HepG2 (cell line): ENCODE measurements around the gene PCDHGA6. TPM values are rescaled to one million over a fixed set of nuclear protein-coding genes. Genes with fewer than 3 reads are reported as not detected.

ENCODE experiments used
- ATAC-seq: fragments of 200-7000 bp; cut with Tn5 transposase; 3 replicates; pipeline ENCODE4 v1.9.1; 2020; ENCODE audit warnings: mild to moderate bottlenecking, moderate library complexity
- BruUV-seq: library from RNA; stranded (reverse); fragments of 400-500 nt; replicated peaks from 2 replicates; lab custom pipeline; 2021; lab: Mats Ljungman, UMichigan
- CTCF ChIA-PET: fragments of 300-600 bp; formaldehyde crosslinking; extraction: SDS; loops from one replicate; lab custom pipeline; 2021; ENCODE audit warnings: low total read pairs, inconsistent platforms, low intra/inter-chr PET ratio; lab: Yijun Ruan, JAX
- POLR2A ChIA-PET: fragments of 350-600 bp; sonication (Branson Sonifier 250); formaldehyde crosslinking; loops from one replicate; lab custom pipeline; 2020; ENCODE audit warnings: antibody characterized with exemption, inconsistent platforms; lab: Yijun Ruan, JAX
- DNase-seq: peaks from one replicate; pipeline ENCODE4 v3.0.0-alpha.2; 2015; ENCODE audit warnings: low spot score
- FAIRE-seq: peaks from 3 replicates; lab custom pipeline; 2011; peaks lifted over from hg19 to GRCh38; lab: Jason Lieb, UNC
- H2AFZ ChIP-seq: one replicate; pipeline ENCODE4 v1.6.1; 2011; ENCODE audit warnings: low read length, inconsistent platforms
- H3K27ac ChIP-seq: fragments of 300-600 bp; 3 replicates; pipeline ENCODE4 v1.8.0; 2011; ENCODE audit warnings: mixed run types, mild to moderate bottlenecking, mixed read lengths, low read length, inconsistent platforms; ENCODE audit not compliant: insufficient read depth; ENCODE audit errors: extremely low read length
- H3K27me3 ChIP-seq, 2 experiments: fragments of 200-600 bp in 1 of 2; 2 replicates in 1 of 2; 3 replicates in 1 of 2; pipeline versions ENCODE4 v1.6.0 to v1.8.0; 2011; ENCODE audit warnings: low read length in 2 of 2, mild to moderate bottlenecking in 2 of 2, moderate library complexity in 2 of 2, inconsistent platforms in 1 of 2; ENCODE audit not compliant: insufficient read depth in 2 of 2, control insufficient read depth in 1 of 2
- H3K36me3 ChIP-seq, 2 experiments: fragments of 200-600 bp in 1 of 2; replicated peaks in 1 of 2; 2 replicates in 1 of 2; 3 replicates in 1 of 2; pipeline versions ENCODE4 v1.5.1 to v1.8.0; 2011; ENCODE audit warnings: low read length in 2 of 2, inconsistent platforms in 1 of 2; ENCODE audit not compliant: insufficient read depth in 2 of 2, control insufficient read depth in 1 of 2
- H3K4me1 ChIP-seq: 2 replicates; pipeline ENCODE4 v1.5.1; 2012; ENCODE audit warnings: low read length, inconsistent platforms; ENCODE audit not compliant: insufficient read depth
- H3K4me2 ChIP-seq: 2 replicates; pipeline ENCODE4 v1.6.0; 2011; ENCODE audit warnings: low read depth, low read length, inconsistent platforms
- H3K4me3 ChIP-seq, 3 experiments: fragments of 200-600 bp in 1 of 3; sonication (generic), shearing (Covaris generic) in 1 of 3; replicated peaks in 1 of 3; 2 replicates each; pipeline ENCODE4 v1.5.1; 2011 to 2016; ENCODE audit warnings: low read length in 3 of 3, inconsistent platforms in 2 of 3, low read depth in 2 of 3, mild to moderate bottlenecking in 2 of 3, control low read depth in 1 of 3, mixed read lengths in 1 of 3; ENCODE audit not compliant: insufficient read depth in 1 of 3
- H3K79me2 ChIP-seq: one replicate; pipeline ENCODE4 v1.6.1; 2011; ENCODE audit warnings: low read length, inconsistent platforms; ENCODE audit not compliant: insufficient read depth
- H3K9ac ChIP-seq: 2 replicates; pipeline ENCODE4 v1.6.0; 2011; ENCODE audit warnings: mild to moderate bottlenecking, low read depth, low read length, inconsistent platforms; ENCODE audit not compliant: insufficient read depth
- H3K9me3 ChIP-seq: 2 replicates; pipeline ENCODE4 v1.5.1; 2012; ENCODE audit warnings: mild to moderate bottlenecking, low read length
- H4K20me1 ChIP-seq: 2 replicates; pipeline ENCODE4 v1.6.0; 2011; ENCODE audit warnings: inconsistent platforms, mild to moderate bottlenecking, low read length, moderate library complexity; ENCODE audit not compliant: insufficient read depth
- ATF2 ChIP-seq: sonication (generic); formaldehyde crosslinking; IDR thresholded peaks from 2 replicates; pipeline ENCODE4 v1.4.0; 2020; ENCODE audit warnings: missing genetic modification reagents
- CREM ChIP-seq, 2 experiments: sonication (generic) in 1 of 2; formaldehyde crosslinking in 1 of 2; IDR thresholded peaks; 2 replicates each; pipeline versions ENCODE4 v1.4.0 to v1.6.1; 2016 to 2020; ENCODE audit warnings: antibody characterized with exemption in 1 of 2, mild to moderate bottlenecking in 1 of 2, missing genetic modification reagents in 1 of 2
- EP300 ChIP-seq, 3 experiments: sonication (generic) in 1 of 3; formaldehyde crosslinking in 1 of 3; IDR thresholded peaks; 2 replicates each; pipeline versions ENCODE4 v1.5.1 to v1.6.1; 2011 to 2020; ENCODE audit warnings: low read depth in 2 of 3, low read length in 2 of 3, borderline replicate concordance in 1 of 3, improper control_type of control experiment in 1 of 3, mild to moderate bottlenecking in 1 of 3, missing genetic modification reagents in 1 of 3, moderate library complexity in 1 of 3
- JUND ChIP-seq: sonication (generic); formaldehyde crosslinking; IDR thresholded peaks from 2 replicates; pipeline ENCODE4 v1.8.0; 2022; ENCODE audit warnings: mild to moderate bottlenecking, missing genetic modification reagents
- POGK ChIP-seq: sonication (generic); formaldehyde crosslinking; conservative IDR thresholded peaks from 2 replicates; pipeline ENCODE4 v1.8.0; 2022; ENCODE audit warnings: mild to moderate bottlenecking, moderate library complexity, missing genetic modification reagents
- RCOR2 ChIP-seq: IDR thresholded peaks from 2 replicates; pipeline ENCODE4 v1.6.1; 2016; ENCODE audit warnings: missing biosample characterization, missing genetic modification reagents
- ZMYM4 ChIP-seq: sonication (generic); formaldehyde crosslinking; IDR thresholded peaks from 2 replicates; pipeline ENCODE4 v1.8.1; 2023; ENCODE audit warnings: mild to moderate bottlenecking, missing genetic modification reagents
- ZNF878 ChIP-seq: sonication (generic); formaldehyde crosslinking; IDR thresholded peaks from 2 replicates; pipeline ENCODE4 v1.8.1; 2023; ENCODE audit warnings: mild to moderate bottlenecking, missing genetic modification reagents, moderate library complexity
- ZSCAN20 ChIP-seq: sonication (generic); formaldehyde crosslinking; IDR thresholded peaks from 2 replicates; pipeline ENCODE4 v1.4.0; 2020; ENCODE audit warnings: missing genetic modification reagents, mild to moderate bottlenecking, borderline replicate concordance
- WGBS: methylation state at CpG from one replicate; pipeline ENCODE4 v1.1.6; 2017; ENCODE audit warnings: low lambda C conversion rate; 5-methylcytosine and 5-hydroxymethylcytosine counted together
- in situ Hi-C: cut with HindIII; loops from 2 replicates; pipeline ENCODE4 v1.10.0; 2017; ENCODE audit warnings: low pct_unique_long_range_greater_than_20kb; ENCODE audit not compliant: extremely low pct_ligation_motif_present
- intact Hi-C: fragments of 100-400 bp; cut with micrococcal nuclease; formaldehyde crosslinking; loops from one replicate; pipeline ENCODE4 v1.10.0; 2022; ENCODE audit not compliant: unreplicated experiment
- polyA plus RNA-seq, 8 experiments: library from polyadenylated mRNA; depleted of rRNA in 3 of 8; stranded (reverse) in 7 of 8; unstranded in 1 of 8; fragments of >200 nt; fragmentation: Illumina TruSeq in 4 of 8; extraction: Trizol in 4 of 8; gene quantifications; 2 replicates each; pipeline versions ENCODE4 v1.2.1 to v1.2.3, GENCODE V29; 2011 to 2016; ENCODE audit warnings: low read depth in 4 of 8, missing spikeins in 1 of 8, mixed read lengths in 1 of 8; ENCODE audit not compliant: insufficient read depth in 1 of 8
- total RNA-seq, 5 experiments: library from RNA; depleted of rRNA; stranded (reverse); fragments of >200 nt; fragmentation: Illumina TruSeq; extraction: Trizol; gene quantifications; 2 replicates each; pipeline ENCODE4 v1.2.3, GENCODE V29; 2016; ENCODE audit warnings: low read depth in 1 of 5
- TF ChIP-seq, protein P1 (sequence below): sonication (generic); formaldehyde crosslinking; IDR thresholded peaks from 2 replicates; pipeline ENCODE4 v1.5.0; 2020; ENCODE audit warnings: missing genetic modification reagents
- TF ChIP-seq, protein P2 (sequence below), 2 experiments: sonication (generic) in 1 of 2; formaldehyde crosslinking in 1 of 2; IDR thresholded peaks; 2 replicates each; pipeline versions ENCODE4 v1.4.0 to v1.6.1; 2018 to 2020; ENCODE audit warnings: missing genetic modification reagents in 2 of 2, borderline replicate concordance in 1 of 2, low read depth in 1 of 2, mild to moderate bottlenecking in 1 of 2, missing biosample characterization in 1 of 2
- TF ChIP-seq, protein P3 (sequence below): sonication (generic); formaldehyde crosslinking; IDR thresholded peaks from 2 replicates; pipeline ENCODE4 v1.5.1; 2020; ENCODE audit warnings: mild to moderate bottlenecking, missing genetic modification reagents, moderate library complexity

Gene PCDHGA6
- total and polyA plus RNA-seq, 2 of the 13 experiments (the other 11 are each of a cell fraction or from before 2014, with no cell fraction given): 0.33 to 0.51 TPM

GRCh38 chr5:141374627-141375026 is 936 bp downstream of the PCDHGA6 start:
- no peak overlapping the region for H2AFZ ChIP-seq
- WGBS: 32% methylated on average over 4 of the region's 14 CpGs
- no peak overlapping the region for H3K4me2 ChIP-seq
- H3K4me3 ChIP-seq: no peak overlapping the region
- H3K27ac ChIP-seq: no peak overlapping the region
- peaks cover 53% of the 10 kb centered on the region for H3K9me3 ChIP-seq
- no peaks in the 10 kb centered on the region for H3K27me3 ChIP-seq
- H3K4me1 ChIP-seq: no peaks in the 10 kb centered on the region
- ChIA-PET POLR2A (no interaction called here), CTCF (no interaction called here)
- no peak overlapping the region for H3K9ac ChIP-seq
- no peak for DNase-seq
- ATAC-seq: no peak
- no TSS peak for BruUV-seq
- in situ Hi-C loops: no loop called here
- H3K79me2 ChIP-seq: no peaks in the 10 kb centered on the region
- no peaks in the 10 kb centered on the region for H4K20me1 ChIP-seq
- FAIRE-seq: no peak
- intact Hi-C loops: no loop called here
- no peaks in the 10 kb centered on the region for H3K36me3 ChIP-seq
- TF ChIP-seq ZNF878 (CRISPR knock-in tag): no peak
- TF ChIP-seq ZMYM4 (CRISPR knock-in tag): no peak
- no peak for TF ChIP-seq POGK (CRISPR knock-in tag)
- no peak for TF ChIP-seq CREM (IDR thresholded peaks at IDR 0.05)
- no peak for TF ChIP-seq CREM (CRISPR knock-in tag; IDR thresholded peaks at IDR 0.05)
- TF ChIP-seq JUND (CRISPR knock-in tag): no peak
- TF ChIP-seq EP300 (IDR thresholded peaks at IDR 0.05; ENCODE audit: low read depth in 2 of 2, low read length in 2 of 2): no peak
- TF ChIP-seq EP300 (CRISPR knock-in tag; IDR thresholded peaks at IDR 0.05; ENCODE audit: borderline replicate concordance): no peak
- no peak for TF ChIP-seq ATF2 (CRISPR knock-in tag)
- TF ChIP-seq, protein P1, sequence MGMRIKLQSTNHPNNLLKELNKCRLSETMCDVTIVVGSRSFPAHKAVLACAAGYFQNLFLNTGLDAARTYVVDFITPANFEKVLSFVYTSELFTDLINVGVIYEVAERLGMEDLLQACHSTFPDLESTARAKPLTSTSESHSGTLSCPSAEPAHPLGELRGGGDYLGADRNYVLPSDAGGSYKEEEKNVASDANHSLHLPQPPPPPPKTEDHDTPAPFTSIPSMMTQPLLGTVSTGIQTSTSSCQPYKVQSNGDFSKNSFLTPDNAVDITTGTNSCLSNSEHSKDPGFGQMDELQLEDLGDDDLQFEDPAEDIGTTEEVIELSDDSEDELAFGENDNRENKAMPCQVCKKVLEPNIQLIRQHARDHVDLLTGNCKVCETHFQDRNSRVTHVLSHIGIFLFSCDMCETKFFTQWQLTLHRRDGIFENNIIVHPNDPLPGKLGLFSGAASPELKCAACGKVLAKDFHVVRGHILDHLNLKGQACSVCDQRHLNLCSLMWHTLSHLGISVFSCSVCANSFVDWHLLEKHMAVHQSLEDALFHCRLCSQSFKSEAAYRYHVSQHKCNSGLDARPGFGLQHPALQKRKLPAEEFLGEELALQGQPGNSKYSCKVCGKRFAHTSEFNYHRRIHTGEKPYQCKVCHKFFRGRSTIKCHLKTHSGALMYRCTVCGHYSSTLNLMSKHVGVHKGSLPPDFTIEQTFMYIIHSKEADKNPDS (CRISPR knock-in tag): no peak
- TF ChIP-seq, protein P2, sequence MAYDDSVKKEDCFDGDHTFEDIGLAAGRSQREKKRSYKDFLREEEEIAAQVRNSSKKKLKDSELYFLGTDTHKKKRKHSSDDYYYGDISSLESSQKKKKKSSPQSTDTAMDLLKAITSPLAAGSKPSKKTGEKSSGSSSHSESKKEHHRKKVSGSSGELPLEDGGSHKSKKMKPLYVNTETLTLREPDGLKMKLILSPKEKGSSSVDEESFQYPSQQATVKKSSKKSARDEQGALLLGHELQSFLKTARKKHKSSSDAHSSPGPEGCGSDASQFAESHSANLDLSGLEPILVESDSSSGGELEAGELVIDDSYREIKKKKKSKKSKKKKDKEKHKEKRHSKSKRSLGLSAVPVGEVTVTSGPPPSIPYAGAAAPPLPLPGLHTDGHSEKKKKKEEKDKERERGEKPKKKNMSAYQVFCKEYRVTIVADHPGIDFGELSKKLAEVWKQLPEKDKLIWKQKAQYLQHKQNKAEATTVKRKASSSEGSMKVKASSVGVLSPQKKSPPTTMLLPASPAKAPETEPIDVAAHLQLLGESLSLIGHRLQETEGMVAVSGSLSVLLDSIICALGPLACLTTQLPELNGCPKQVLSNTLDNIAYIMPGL (CRISPR knock-in tag; IDR thresholded peaks at IDR 0.05; ENCODE audit: borderline replicate concordance in 1 of 2, low read depth in 1 of 2): no peak
- no peak for TF ChIP-seq RCOR2 (CRISPR knock-in tag)
- TF ChIP-seq, protein P3, sequence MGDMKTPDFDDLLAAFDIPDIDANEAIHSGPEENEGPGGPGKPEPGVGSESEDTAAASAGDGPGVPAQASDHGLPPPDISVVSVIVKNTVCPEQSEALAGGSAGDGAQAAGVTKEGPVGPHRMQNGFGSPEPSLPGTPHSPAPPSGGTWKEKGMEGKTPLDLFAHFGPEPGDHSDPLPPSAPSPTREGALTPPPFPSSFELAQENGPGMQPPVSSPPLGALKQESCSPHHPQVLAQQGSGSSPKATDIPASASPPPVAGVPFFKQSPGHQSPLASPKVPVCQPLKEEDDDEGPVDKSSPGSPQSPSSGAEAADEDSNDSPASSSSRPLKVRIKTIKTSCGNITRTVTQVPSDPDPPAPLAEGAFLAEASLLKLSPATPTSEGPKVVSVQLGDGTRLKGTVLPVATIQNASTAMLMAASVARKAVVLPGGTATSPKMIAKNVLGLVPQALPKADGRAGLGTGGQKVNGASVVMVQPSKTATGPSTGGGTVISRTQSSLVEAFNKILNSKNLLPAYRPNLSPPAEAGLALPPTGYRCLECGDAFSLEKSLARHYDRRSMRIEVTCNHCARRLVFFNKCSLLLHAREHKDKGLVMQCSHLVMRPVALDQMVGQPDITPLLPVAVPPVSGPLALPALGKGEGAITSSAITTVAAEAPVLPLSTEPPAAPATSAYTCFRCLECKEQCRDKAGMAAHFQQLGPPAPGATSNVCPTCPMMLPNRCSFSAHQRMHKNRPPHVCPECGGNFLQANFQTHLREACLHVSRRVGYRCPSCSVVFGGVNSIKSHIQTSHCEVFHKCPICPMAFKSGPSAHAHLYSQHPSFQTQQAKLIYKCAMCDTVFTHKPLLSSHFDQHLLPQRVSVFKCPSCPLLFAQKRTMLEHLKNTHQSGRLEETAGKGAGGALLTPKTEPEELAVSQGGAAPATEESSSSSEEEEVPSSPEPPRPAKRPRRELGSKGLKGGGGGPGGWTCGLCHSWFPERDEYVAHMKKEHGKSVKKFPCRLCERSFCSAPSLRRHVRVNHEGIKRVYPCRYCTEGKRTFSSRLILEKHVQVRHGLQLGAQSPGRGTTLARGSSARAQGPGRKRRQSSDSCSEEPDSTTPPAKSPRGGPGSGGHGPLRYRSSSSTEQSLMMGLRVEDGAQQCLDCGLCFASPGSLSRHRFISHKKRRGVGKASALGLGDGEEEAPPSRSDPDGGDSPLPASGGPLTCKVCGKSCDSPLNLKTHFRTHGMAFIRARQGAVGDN (CRISPR knock-in tag): no peak
- TF ChIP-seq ZSCAN20 (CRISPR knock-in tag): no peak
